ENCODE results near the gene GOLGB1.

The GOLGB1 gene

DNA sequence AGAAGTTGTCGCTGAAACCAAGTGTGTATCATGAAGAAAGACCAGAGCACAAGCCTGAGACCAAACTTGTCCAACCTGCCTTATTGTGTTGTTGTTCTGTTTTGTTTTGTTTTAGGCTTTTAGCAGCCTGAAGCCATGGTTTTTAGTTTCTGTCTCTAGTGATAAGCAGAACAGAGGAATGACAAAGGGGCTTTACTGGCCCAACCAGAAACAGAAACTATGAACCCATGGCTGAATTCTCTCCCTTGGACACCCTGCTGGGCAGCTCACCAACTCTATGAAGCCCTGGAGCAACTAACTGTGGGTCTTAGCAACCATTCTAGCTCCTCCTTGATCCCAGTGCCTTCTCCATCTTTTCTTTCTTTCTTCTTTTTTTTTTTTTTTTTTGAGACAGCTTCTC, 119.2 kb downstream of the GOLGB1 start:
- no peak for DNase-seq

DNA sequence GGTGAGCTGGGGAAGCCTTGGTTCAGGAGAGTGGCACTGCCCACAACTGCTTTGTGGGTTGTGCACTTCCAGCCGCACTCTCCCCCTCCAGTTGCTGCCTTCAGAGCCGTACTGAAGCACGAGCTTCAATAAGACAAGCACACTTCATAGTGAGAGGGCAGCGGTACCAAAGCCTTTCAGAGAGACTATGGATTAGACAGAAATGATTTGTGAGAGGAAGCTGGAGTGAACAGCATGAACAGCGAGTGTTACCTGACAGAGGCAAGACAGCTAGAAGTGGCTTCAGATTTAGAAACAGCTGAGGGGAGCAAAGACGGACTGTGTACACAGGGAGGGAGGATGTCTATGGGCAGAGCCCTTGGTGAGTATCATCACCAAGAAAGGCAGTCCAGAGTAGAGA, 119.9 kb downstream of the GOLGB1 start:
- DNase-seq = no peak

DNA sequence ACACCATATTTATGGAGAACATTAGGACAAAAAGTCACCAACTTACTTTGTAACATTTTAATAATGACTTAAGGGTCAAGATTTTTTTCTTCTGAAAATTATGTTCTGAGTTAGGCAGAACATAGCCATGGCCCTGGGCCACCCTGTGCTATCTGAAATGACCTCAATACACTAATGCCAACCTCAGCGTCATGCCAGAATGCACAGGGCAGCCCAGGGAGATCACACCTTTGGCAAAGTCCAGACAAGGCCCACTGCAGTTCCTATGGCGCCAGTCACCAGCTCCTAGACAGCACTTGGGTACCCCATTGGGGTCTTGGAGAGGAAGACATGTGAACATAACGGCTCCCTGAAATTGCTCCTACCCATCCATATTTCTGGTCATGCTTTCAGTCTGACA, 121.9 kb downstream of the GOLGB1 start:
- no peak for DNase-seq

DNA sequence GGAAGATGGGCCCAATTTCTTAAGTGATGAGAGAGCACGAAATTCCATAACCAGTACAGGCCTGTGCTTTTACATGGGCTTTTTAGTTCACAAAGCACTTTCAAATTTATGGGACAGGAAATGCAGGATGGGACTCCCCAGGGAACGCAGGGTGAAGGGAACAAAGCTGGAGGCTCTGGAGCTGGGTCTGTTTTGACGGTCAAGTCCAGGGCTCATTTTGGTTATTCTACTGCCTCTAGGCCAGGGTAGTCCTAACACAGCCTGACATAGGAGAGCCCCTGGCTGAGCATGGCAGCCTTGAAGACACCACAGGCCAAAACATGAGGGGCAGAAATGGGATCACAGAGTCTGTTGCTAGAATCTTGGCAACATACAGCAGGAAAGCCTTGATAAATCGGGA, 122.3 kb downstream of the GOLGB1 start:
- no peak for DNase-seq

DNA sequence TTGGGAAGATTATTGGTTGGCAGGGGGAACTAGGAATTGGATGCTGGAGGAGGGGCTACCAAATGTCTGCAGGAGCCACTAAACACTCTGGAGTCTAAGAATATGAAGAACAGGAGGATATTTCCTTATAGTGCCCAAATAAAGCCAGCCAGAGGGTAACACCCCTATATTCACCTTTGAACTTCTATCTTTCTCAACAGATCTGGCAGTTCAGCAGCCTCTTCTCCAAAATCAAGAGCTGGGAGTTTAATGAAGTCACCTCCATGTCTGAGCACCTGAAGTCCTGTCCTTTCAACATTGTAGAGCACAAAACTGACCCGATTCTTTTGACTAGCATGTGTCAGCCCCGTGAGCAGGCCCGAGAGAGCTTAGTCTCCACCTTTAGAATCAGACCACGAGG, 123.0 kb downstream of the GOLGB1 start:
- no peak for DNase-seq

DNA sequence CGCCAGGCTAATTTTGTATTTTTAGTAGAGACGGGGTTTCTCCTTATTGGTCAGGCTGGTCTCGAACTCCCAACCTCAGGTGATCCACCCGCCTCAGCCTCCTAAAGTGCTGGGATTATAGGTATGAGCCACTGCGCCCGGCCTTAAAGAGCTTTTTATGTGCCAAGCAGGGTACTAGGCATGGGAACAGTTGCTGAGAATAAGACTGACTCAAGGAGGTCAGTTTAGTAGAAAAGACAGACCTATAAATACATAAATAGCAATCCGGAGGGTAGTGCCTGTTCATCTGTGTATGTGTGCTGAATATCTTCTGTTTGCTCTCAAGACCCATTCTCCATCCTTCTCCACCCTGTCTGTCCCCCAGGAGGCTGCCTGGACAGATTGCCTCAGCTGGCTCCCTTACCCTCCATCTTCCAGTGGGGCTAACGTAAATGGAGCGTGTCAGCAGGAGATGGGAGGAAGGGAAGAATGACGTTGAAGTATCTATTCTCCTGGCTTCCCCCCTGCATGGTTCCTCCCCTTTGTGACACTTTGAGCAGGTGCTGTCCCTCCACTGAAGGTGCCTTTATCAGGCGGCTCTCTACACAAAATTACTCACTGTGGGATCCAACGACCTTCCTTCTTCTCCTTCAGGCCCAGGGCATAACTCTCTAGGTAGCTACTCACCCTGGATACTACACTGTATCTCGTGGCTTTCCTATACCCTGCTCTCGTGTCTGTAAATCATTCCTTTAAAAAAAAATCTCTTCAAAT, 125.2 kb downstream of the GOLGB1 start:
- DNase-seq = no peak

- DNase-seq = no peak
These were observed 128.1 kb downstream of the GOLGB1 start for GRCh38 chr3:121621491-121621890.

DNA sequence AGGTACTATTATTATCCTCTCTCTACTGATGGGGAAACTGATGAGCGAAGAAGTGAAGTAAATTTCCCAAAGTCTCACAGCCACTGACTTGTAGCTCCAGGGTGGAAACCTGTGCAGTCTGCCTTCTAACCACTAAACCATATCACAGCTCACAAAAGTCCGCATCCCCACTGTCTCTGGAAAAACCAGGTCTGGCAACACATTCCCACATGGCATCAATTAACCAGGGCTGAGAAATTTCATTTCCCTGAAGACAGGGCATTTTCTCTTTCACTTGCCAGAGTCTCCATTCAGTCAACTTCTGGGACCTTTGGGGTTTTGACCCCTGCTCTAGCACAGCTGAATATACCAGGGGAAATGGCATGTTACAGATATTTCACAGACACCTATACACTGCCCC, 129.8 kb downstream of the GOLGB1 start:
- DNase-seq = no peak
